K562 (cell line): ENCODE measurements around the gene FGFRL1. TPM values are rescaled to one million over a fixed set of nuclear protein-coding genes. Genes with fewer than 3 reads are reported as not detected.

ENCODE experiments used
- ESRRA ChIP-seq: fragments of 450-650 bp; IDR thresholded peaks from 2 replicates; pipeline ENCODE4 v1.6.1; 2014; ENCODE audit warnings: low read depth, mild to moderate bottlenecking, moderate library complexity, borderline replicate concordance
- ETV1 ChIP-seq: fragments of 450-650 bp; conservative IDR thresholded peaks from 2 replicates; pipeline ENCODE4 v1.6.1; 2016; ENCODE audit warnings: missing genetic modification characterization, control low read depth, low read depth, missing compliant biosample characterization
- FIP1L1 ChIP-seq: fragments of 200-400 bp; formaldehyde crosslinking; IDR thresholded peaks from 2 replicates; pipeline ENCODE4 v1.6.1; 2018; ENCODE audit warnings: mild to moderate bottlenecking, low read depth, low read length; ENCODE audit not compliant: poor library complexity, severe bottlenecking
- HNRNPL ChIP-seq: fragments of 200-400 bp; formaldehyde crosslinking; IDR thresholded peaks from 2 replicates; pipeline ENCODE4 v1.6.1; 2017; ENCODE audit warnings: low read depth, mild to moderate bottlenecking, low read length
- ILK ChIP-seq: fragments of 450-650 bp; IDR thresholded peaks from 2 replicates; pipeline ENCODE4 v1.6.1; 2016; ENCODE audit warnings: missing genetic modification characterization, low read depth, mild to moderate bottlenecking, missing compliant biosample characterization, moderate library complexity, borderline replicate concordance
- MCM7 ChIP-seq, 2 experiments: fragments of 450-650 bp; IDR thresholded peaks; 2 replicates each; pipeline ENCODE4 v1.6.1; 2016 to 2018
- MIER1 ChIP-seq: fragments of 450-650 bp; IDR thresholded peaks from 2 replicates; pipeline ENCODE4 v1.6.1; 2016; ENCODE audit warnings: antibody characterized with exemption, mild to moderate bottlenecking, low read depth
- POLR2A ChIP-seq: fragments of 450-650 bp; conservative IDR thresholded peaks from 2 replicates; pipeline ENCODE4 v1.6.1; 2016
- PPARD ChIP-seq: fragments of 250-450 bp; sonication (Bioruptor Pico); IDR thresholded peaks from 2 replicates; pipeline ENCODE4 v1.8.0; 2022; ENCODE audit warnings: inconsistent platforms, mild to moderate bottlenecking, moderate library complexity
- SMARCB1 ChIP-seq: IDR thresholded peaks from 2 replicates; pipeline ENCODE4 v1.6.1; 2011; ENCODE audit warnings: improper control_type of control experiment, low read depth; ENCODE audit not compliant: insufficient read length
- TCF7 ChIP-seq: sonication (generic); IDR thresholded peaks from 2 replicates; pipeline ENCODE4 v1.6.1; 2016; ENCODE audit warnings: antibody characterized with exemption, borderline replicate concordance
- TRIM28 ChIP-seq: fragments of 450-650 bp; IDR thresholded peaks from 2 replicates; pipeline ENCODE4 v1.6.1; 2017
- ZNF146 ChIP-seq: IDR thresholded peaks from one replicate; pipeline ENCODE4 v1.6.1; 2018; ENCODE audit warnings: missing compliant biosample characterization; ENCODE audit not compliant: unreplicated experiment
- ZNF184 ChIP-seq: sonication (generic); formaldehyde crosslinking; IDR thresholded peaks from 2 replicates; pipeline ENCODE4 v1.5.0; 2020; ENCODE audit warnings: missing genetic modification reagents
- polyA plus RNA-seq, 8 experiments: library from polyadenylated mRNA; depleted of rRNA in 4 of 8; stranded (reverse) in 5 of 8; unstranded in 3 of 8; fragments of >200 nt; fragmentation: Nextera tagmentation in 2 of 8; fragmentation: Illumina TruSeq in 1 of 8; extraction: Ambion mirVana in 2 of 8; extraction: Trizol in 1 of 8; gene quantifications; 2 replicates each; pipeline versions ENCODE4 v1.2.1 to v1.2.3, GENCODE V29; 2011 to 2014; ENCODE audit warnings: inconsistent platforms in 1 of 8, missing spikeins in 1 of 8
- total RNA-seq, 7 experiments: library from RNA; depleted of rRNA in 6 of 7; stranded (reverse); fragments of >200 nt in 6 of 7; fragmentation: Illumina TruSeq in 2 of 7; extraction: Trizol in 2 of 7; gene quantifications; 2 replicates each; pipeline versions ENCODE4 v1.2.1 to v1.2.3, GENCODE V29; 2011 to 2021; ENCODE audit warnings: low replicate concordance in 1 of 7
- TF ChIP-seq, protein P1 (sequence below), 3 experiments: fragments of 200-800 bp in 1 of 3; sonication (Bioruptor generic) in 1 of 3; sonication (generic) in 1 of 3; formaldehyde crosslinking in 1 of 3; IDR thresholded peaks; 2 replicates each; pipeline versions ENCODE4 v1.6.1 to v1.8.0; 2016 to 2022; ENCODE audit warnings: mild to moderate bottlenecking in 2 of 3, missing compliant biosample characterization in 2 of 3, missing genetic modification characterization in 2 of 3, missing genetic modification reagents in 1 of 3
- TF ChIP-seq, protein P2 (sequence below): fragments of 250-450 bp; sonication (Bioruptor Pico); IDR thresholded peaks from 2 replicates; pipeline ENCODE4 v1.5.0; 2021
- TF ChIP-seq, protein P3 (sequence below): sonication (generic); formaldehyde crosslinking; IDR thresholded peaks from 2 replicates; pipeline ENCODE4 v1.8.0; 2022; ENCODE audit warnings: missing genetic modification reagents, mild to moderate bottlenecking, moderate library complexity, borderline replicate concordance
- TF ChIP-seq, protein P4 (sequence below): sonication (generic); formaldehyde crosslinking; IDR thresholded peaks from 2 replicates; pipeline ENCODE4 v1.8.1; 2023; ENCODE audit warnings: missing genetic modification reagents, mild to moderate bottlenecking, borderline replicate concordance
- TF ChIP-seq, protein P5 (sequence below), 2 experiments: fragments of 450-650 bp; IDR thresholded peaks; 2 replicates each; pipeline ENCODE4 v1.6.1; 2016

Gene FGFRL1
- total and polyA plus RNA-seq, 9 of the 15 experiments (the other 6 are each of a cell fraction or from before 2014, with no cell fraction given) = 0.34 to 49.9 (median 14.6) TPM

DNA sequence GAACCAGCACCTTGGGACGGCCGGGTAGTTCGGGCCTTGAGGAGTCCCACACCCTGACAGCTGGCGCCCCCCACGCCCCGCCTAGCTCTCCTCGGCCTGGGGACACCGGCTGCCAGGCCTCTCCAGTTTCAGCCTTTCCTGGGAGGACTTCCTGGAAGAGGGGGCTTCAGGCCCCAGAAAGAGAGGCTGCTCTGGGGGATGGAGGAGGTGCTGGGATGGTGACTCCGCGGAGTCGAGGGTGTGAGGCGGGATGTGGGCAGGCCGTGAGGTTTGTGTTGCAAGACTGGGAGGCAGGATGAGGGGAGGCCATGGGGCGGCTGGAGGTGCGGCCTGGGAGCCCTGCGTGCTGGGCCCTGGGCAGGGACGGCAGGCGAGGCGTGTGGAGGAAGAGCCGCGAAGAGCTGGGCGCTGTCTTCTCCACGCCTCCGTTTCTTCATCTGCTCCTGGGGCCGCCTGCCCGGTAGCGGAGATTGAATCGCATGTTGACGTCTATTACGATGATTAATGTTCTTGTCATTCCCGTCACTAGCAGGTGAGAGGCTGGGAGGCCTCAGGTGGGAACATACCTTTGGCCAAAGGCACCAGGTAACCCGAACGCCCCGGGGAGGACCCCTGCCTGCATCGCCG lies 918 bp upstream of the FGFRL1 start (continued):
- no peak for TF ChIP-seq ETV1 (tag)
- TF ChIP-seq, protein P1, sequence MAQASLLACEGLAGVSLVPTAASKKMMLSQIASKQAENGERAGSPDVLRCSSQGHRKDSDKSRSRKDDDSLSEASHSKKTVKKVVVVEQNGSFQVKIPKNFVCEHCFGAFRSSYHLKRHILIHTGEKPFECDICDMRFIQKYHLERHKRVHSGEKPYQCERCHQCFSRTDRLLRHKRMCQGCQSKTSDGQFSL (CRISPR knock-in tag; IDR thresholded peaks at IDR 0.05) = no peak
- TF ChIP-seq, protein P1 (tag; IDR thresholded peaks at IDR 0.05) = no peak
- TF ChIP-seq, protein P2, sequence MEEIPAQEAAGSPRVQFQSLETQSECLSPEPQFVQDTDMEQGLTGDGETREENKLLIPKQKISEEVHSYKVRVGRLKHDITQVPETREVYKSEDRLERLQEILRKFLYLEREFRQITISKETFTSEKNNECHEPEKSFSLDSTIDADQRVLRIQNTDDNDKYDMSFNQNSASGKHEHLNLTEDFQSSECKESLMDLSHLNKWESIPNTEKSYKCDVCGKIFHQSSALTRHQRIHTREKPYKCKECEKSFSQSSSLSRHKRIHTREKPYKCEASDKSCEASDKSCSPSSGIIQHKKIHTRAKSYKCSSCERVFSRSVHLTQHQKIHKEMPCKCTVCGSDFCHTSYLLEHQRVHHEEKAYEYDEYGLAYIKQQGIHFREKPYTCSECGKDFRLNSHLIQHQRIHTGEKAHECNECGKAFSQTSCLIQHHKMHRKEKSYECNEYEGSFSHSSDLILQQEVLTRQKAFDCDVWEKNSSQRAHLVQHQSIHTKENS (CRISPR knock-in tag) = no peak
- no peak for TF ChIP-seq ZNF146 (CRISPR knock-in tag)
- TF ChIP-seq PPARD (CRISPR knock-in tag) = no peak
- TF ChIP-seq TCF7 = no peak
- no peak for TF ChIP-seq ZNF184 (CRISPR knock-in tag)
- TF ChIP-seq ILK (tag) = no peak
- TF ChIP-seq, protein P3, sequence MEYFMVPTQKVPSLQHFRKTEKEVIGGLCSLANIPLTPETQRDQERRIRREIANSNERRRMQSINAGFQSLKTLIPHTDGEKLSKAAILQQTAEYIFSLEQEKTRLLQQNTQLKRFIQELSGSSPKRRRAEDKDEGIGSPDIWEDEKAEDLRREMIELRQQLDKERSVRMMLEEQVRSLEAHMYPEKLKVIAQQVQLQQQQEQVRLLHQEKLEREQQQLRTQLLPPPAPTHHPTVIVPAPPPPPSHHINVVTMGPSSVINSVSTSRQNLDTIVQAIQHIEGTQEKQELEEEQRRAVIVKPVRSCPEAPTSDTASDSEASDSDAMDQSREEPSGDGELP = peak; percentile 5; the same call in 1 of the 2 replicates
- TF ChIP-seq TRIM28 = no peak
- TF ChIP-seq, protein P4, sequence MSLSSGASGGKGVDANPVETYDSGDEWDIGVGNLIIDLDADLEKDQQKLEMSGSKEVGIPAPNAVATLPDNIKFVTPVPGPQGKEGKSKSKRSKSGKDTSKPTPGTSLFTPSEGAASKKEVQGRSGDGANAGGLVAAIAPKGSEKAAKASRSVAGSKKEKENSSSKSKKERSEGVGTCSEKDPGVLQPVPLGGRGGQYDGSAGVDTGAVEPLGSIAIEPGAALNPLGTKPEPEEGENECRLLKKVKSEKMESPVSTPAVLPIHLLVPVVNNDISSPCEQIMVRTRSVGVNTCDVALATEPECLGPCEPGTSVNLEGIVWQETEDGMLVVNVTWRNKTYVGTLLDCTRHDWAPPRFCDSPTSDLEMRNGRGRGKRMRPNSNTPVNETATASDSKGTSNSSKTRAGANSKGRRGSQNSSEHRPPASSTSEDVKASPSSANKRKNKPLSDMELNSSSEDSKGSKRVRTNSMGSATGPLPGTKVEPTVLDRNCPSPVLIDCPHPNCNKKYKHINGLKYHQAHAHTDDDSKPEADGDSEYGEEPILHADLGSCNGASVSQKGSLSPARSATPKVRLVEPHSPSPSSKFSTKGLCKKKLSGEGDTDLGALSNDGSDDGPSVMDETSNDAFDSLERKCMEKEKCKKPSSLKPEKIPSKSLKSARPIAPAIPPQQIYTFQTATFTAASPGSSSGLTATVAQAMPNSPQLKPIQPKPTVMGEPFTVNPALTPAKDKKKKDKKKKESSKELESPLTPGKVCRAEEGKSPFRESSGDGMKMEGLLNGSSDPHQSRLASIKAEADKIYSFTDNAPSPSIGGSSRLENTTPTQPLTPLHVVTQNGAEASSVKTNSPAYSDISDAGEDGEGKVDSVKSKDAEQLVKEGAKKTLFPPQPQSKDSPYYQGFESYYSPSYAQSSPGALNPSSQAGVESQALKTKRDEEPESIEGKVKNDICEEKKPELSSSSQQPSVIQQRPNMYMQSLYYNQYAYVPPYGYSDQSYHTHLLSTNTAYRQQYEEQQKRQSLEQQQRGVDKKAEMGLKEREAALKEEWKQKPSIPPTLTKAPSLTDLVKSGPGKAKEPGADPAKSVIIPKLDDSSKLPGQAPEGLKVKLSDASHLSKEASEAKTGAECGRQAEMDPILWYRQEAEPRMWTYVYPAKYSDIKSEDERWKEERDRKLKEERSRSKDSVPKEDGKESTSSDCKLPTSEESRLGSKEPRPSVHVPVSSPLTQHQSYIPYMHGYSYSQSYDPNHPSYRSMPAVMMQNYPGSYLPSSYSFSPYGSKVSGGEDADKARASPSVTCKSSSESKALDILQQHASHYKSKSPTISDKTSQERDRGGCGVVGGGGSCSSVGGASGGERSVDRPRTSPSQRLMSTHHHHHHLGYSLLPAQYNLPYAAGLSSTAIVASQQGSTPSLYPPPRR = no peak
- TF ChIP-seq FIP1L1 = no peak
- no peak for TF ChIP-seq HNRNPL
- TF ChIP-seq MCM7 (IDR thresholded peaks at IDR 0.05) = no peak
- TF ChIP-seq POLR2A = no peak
- TF ChIP-seq, protein P5, sequence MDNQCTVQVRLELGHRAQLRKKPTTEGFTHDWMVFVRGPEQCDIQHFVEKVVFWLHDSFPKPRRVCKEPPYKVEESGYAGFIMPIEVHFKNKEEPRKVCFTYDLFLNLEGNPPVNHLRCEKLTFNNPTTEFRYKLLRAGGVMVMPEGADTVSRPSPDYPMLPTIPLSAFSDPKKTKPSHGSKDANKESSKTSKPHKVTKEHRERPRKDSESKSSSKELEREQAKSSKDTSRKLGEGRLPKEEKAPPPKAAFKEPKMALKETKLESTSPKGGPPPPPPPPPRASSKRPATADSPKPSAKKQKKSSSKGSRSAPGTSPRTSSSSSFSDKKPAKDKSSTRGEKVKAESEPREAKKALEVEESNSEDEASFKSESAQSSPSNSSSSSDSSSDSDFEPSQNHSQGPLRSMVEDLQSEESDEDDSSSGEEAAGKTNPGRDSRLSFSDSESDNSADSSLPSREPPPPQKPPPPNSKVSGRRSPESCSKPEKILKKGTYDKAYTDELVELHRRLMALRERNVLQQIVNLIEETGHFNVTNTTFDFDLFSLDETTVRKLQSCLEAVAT (IDR thresholded peaks at IDR 0.05) = no peak
- no peak for TF ChIP-seq MIER1
- TF ChIP-seq ESRRA = no peak
- TF ChIP-seq SMARCB1 = no peak
